Measurements from ENCODE around the gene PRR16. TPM values are rescaled to one million over a fixed set of nuclear protein-coding genes. Genes with fewer than 3 reads are reported as not detected.

PRR16 gene
- total and polyA plus RNA-seq, 2 experiments from 2014 or later: 1.0 to 1.7 TPM

- H3K79me2 ChIP-seq (replicated peaks; ENCODE audit: insufficient read depth): no peaks in the 10 kb centered on the region
- Mint-ChIP-seq H3K9me3 (no peaks in the 10 kb centered on the region; the same call in 2 of the 3 replicates), H3K27ac (no peak overlapping the region), H3K27me3 (ENCODE audit: insufficient read depth, low read depth, poor library complexity) (no peaks in the 10 kb centered on the region), H3K4me3 (no peak overlapping the region), H3K4me1 (no peaks in the 10 kb centered on the region), H3K36me3 (ENCODE audit: low read depth) (no peaks in the 10 kb centered on the region)
- H3F3A ChIP-seq (replicated peaks; ENCODE audit: low read depth): no peaks in the 10 kb centered on the region
- H3K4me2 ChIP-seq: no peak overlapping the region
- no peak for TF ChIP-seq ZNF462 (CRISPR knock-in tag; IDR thresholded peaks at IDR 0.05)
- no peaks in the 10 kb centered on the region for H3K27me3 ChIP-seq (ENCODE audit: insufficient read depth)
- H3K4me3 ChIP-seq: no peak overlapping the region
- H3K4me1 ChIP-seq (ENCODE audit: insufficient read depth): no peaks in the 10 kb centered on the region
- H4K20me1 ChIP-seq (replicated peaks; ENCODE audit: insufficient read depth): no peaks in the 10 kb centered on the region
- H3K9me2 ChIP-seq (ENCODE audit: insufficient read depth): no peaks in the 10 kb centered on the region
- ATAC-seq (no peak), DNase-seq (ENCODE audit: low spot score) (no peak)
- no peak overlapping the region for H2AFZ ChIP-seq
- H3K27ac ChIP-seq (ENCODE audit: low read depth): no peak overlapping the region
- no peaks in the 10 kb centered on the region for H3K36me3 ChIP-seq (ENCODE audit: insufficient read depth)
Observed at GRCh38 chr5:120599576-120599975, 135.5 kb downstream of the PRR16 start.

- Mint-ChIP-seq H3K9me3 (no peaks in the 10 kb centered on the region; the same call in 2 of the 3 replicates), H3K27ac (no peak overlapping the region), H3K4me3 (no peak overlapping the region), H3K36me3 (ENCODE audit: low read depth) (no peaks in the 10 kb centered on the region), H3K27me3 (ENCODE audit: insufficient read depth, low read depth, poor library complexity) (no peaks in the 10 kb centered on the region), H3K4me1 (no peaks in the 10 kb centered on the region)
- Histone ChIP-seq H3K27ac (ENCODE audit: low read depth) (no peak overlapping the region), H3K4me1 (ENCODE audit: insufficient read depth) (no peaks in the 10 kb centered on the region), H3K4me3 (no peak overlapping the region), H3K36me3 (ENCODE audit: insufficient read depth) (no peaks in the 10 kb centered on the region), H4K20me1 (replicated peaks; ENCODE audit: insufficient read depth) (no peaks in the 10 kb centered on the region), H3K4me2 (no peak overlapping the region), H2AFZ (no peak overlapping the region), H3K79me2 (replicated peaks; ENCODE audit: insufficient read depth) (no peaks in the 10 kb centered on the region), H3K9me2 (ENCODE audit: insufficient read depth) (no peaks in the 10 kb centered on the region), H3F3A (replicated peaks; ENCODE audit: low read depth) (no peaks in the 10 kb centered on the region), H3K27me3 (ENCODE audit: insufficient read depth) (no peaks in the 10 kb centered on the region)
- DNase-seq (ENCODE audit: low spot score): no peak
- no peak for ATAC-seq
- TF ChIP-seq, protein P1, sequence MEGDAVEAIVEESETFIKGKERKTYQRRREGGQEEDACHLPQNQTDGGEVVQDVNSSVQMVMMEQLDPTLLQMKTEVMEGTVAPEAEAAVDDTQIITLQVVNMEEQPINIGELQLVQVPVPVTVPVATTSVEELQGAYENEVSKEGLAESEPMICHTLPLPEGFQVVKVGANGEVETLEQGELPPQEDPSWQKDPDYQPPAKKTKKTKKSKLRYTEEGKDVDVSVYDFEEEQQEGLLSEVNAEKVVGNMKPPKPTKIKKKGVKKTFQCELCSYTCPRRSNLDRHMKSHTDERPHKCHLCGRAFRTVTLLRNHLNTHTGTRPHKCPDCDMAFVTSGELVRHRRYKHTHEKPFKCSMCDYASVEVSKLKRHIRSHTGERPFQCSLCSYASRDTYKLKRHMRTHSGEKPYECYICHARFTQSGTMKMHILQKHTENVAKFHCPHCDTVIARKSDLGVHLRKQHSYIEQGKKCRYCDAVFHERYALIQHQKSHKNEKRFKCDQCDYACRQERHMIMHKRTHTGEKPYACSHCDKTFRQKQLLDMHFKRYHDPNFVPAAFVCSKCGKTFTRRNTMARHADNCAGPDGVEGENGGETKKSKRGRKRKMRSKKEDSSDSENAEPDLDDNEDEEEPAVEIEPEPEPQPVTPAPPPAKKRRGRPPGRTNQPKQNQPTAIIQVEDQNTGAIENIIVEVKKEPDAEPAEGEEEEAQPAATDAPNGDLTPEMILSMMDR (conservative IDR thresholded peaks at IDR 0.05; ENCODE audit: low read depth in 2 of 2): no peak
- no peak for TF ChIP-seq EZH2 (IDR thresholded peaks at IDR 0.05; ENCODE audit: low read depth, unreplicated experiment)
Observed at GRCh38 chr5:120600639-120601038, 136.5 kb downstream of the PRR16 start.

All from GM23338 (cell line).